Measurements from ENCODE around the gene SLC2A5. TPM values are rescaled to one million over a fixed set of nuclear protein-coding genes. Genes with fewer than 3 reads are reported as not detected.
A peak's percentile ranks its signal among the peaks of the same experiment; 100 is the strongest.

The SLC2A5 gene
- polyA plus RNA-seq, 5 donors = 0.35 to 1.2 (median 0.89) TPM

DNA sequence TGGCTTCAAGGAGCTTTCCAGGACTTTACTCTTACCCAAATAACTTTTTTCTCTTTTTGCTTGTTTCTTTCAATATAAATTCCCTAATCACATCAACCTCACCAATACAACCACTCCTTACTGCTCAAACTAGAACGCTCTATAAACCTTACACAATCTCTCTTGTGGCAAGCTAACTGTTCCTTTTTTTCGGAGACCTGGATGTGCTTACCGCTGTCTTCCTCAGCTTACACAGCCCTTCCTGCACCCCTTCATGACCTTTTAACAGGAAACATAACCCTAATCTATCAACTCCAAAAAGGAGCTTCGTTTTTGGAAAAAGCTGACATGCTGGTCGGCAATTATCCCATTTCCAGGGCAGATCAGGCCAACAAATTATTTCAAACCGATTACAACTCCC lies 24.1 kb upstream of the SLC2A5 start:
- no peak for DNase-seq

DNA sequence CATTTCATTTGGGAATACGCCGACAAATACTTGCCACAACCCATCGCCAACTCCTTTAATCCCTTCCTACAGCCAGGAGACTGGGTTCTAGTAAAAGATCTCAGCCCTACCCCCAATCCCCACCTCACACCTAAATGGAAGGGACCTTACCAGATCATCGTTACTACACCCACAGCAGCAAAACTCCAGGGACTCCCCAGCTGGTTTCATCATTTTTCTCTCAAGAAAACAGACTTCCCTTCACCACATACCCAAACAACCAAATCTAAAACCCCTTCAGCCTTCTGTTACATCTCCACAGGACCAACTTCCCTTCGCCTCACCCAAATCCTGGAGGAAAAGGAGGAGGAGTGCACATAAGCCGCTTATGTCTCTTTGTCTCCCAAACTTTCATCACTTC lies 23.7 kb upstream of the SLC2A5 start:
- no peak for DNase-seq

- peak; percentile 60 for DNase-seq
Observed at GRCh38 chr1:9088807-9089206, 19.4 kb upstream of the SLC2A5 start.

DNA sequence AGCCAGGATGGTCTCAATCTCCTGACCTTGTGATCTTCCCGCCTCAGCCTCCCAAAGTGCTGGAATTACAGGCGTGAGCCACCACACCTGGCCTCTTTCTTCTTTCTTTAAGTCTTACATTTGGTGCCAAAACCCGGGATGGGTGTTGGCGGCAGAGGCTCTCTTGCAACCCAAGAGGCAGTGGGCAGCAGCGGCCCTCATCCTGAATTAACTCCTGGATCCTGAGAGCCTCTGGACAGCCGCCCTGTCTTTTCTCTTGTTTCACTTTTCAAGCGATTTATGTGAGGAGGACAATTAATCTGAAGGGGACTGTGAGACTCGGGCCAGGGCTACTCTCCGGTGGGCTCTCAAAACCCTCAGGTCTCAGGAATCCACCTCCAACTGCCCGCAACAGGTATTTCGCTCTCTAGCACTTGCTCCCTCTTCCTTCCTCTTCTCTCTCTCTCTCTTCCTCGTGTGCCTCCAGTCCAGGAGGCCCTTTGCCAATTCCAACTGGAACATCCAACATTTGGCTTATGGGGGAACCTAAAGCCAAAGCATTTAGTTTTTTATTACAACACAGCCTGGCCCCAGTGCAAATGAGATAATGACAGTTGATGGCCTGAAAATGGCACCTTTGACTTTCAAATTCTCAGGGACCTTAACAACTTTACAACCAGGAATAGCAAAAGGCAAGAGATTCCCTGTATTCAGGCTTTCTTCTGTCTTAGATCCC lies 18.1 kb upstream of the SLC2A5 start:
- no peak for DNase-seq

DNA sequence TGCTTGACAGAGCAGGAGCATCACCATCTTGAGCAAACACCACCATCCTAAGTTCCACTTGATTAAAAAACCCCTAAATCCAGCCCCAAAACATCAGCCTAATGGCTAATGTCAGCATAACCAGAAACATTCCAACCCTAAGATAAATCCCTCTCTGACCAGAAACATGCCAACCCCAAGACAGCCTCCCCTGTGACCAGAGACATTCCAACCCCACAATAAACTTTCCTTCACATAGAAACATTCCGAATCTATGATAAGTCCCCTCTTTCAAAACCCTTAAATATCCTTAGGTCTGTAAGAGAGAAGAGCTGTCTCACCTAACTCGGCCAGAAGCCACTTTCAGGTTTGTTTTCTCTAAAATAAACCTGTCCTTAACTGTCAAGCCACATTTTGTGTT lies 17.4 kb upstream of the SLC2A5 start:
- no peak for DNase-seq

GRCh38 chr1:9086045-9086444 lies 16.6 kb upstream of the SLC2A5 start:
- no peak for DNase-seq

GRCh38 chr1:9085306-9085940 lies 16.0 kb upstream of the SLC2A5 start:
- DNase-seq = no peak

- DNase-seq = no peak
Observed at GRCh38 chr1:9084906-9085305, 15.5 kb upstream of the SLC2A5 start.

- no peak for DNase-seq
Observed at GRCh38 chr1:9081473-9081872, 12.0 kb upstream of the SLC2A5 start.

DNA sequence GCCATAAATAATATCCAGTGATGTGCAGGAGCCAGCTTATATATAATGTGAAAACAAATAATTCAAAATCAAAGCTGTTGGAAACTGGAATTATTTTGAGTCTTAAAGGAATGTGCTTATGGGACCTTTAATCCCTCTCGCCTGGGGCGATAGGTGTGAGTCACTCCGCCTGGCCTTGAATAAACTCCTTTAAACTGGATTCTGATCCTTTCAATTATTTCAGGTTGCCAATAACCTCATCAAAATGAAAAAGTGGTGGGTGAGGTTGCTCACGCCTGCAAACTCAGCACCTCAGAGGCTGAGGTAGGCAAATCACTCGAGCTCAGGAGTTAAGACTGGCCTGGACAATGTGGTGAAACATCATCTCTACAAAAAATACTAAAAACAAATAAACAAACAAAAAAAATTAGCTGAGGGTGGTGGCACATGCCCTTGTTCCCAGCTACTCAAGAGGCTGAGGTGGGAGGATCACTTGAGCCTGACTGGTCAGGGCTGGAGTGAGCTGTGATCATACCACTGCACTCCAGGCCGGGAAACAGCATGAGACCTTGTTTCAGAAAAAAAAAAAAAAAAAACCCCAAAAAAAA lies 11.4 kb upstream of the SLC2A5 start:
- DNase-seq = no peak

- DNase-seq = no peak
Observed at GRCh38 chr1:9079988-9080704, 10.7 kb upstream of the SLC2A5 start.

DNA sequence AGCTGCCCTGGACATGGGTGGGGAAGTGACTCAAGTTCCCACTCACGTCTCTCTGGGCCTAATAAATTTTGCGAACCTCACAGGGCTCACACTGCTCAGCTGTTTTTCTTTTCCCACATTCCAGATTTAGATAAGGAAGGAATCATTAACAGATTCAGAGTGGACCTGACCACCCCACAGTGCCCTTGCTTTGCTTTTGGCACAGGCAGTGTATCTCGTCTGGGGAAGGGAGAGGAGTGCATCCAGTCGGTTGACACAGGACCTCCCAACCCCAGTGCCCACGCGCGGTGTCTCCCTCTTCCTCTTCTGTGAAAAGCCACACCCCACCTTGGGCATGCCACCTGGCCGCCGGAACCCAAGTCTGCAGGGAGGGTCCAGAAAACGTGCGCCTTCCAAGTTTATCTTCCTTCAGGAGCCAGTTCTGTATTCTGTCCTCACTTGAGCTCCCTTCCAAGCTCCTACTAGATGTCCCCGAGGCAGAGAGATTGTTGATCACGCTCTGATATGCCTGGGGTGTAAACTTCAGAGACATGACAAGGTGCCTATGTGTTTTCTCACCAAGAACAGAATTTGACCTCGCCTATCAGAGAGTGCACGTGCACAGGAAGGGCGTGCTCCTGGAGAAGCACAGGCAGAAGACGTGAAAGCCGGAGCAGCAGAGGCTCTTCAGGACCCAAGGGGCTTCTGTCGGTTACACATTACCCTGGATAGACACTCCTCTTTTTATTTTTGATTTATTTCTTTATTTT lies 9.5 kb upstream of the SLC2A5 start:
- no peak for DNase-seq

- no peak for DNase-seq
Observed at GRCh38 chr1:9078015-9078751, 8.7 kb upstream of the SLC2A5 start.

- no peak for DNase-seq
Observed at GRCh38 chr1:9075022-9075421, 5.6 kb upstream of the SLC2A5 start.

DNA sequence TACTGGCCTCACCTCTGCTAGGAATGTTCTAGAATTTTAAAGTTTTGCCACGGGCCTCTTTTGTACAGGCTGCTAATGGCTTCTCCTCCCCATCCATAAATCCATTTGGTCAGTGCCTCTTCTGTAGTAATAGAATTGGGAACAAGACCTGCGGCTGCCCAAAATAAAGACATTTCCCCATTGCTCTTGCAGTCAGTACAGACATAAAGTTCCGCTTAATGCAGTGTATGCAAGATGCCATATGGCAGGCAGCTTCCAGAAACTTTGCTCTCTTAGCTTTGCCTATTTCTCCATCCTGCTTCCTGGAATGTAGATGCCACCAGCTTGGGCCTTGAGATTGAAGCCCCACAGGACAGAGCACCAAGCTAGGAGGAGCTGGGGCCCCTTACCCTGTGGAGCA lies 3.7 kb upstream of the SLC2A5 start:
- no peak for DNase-seq

DNA sequence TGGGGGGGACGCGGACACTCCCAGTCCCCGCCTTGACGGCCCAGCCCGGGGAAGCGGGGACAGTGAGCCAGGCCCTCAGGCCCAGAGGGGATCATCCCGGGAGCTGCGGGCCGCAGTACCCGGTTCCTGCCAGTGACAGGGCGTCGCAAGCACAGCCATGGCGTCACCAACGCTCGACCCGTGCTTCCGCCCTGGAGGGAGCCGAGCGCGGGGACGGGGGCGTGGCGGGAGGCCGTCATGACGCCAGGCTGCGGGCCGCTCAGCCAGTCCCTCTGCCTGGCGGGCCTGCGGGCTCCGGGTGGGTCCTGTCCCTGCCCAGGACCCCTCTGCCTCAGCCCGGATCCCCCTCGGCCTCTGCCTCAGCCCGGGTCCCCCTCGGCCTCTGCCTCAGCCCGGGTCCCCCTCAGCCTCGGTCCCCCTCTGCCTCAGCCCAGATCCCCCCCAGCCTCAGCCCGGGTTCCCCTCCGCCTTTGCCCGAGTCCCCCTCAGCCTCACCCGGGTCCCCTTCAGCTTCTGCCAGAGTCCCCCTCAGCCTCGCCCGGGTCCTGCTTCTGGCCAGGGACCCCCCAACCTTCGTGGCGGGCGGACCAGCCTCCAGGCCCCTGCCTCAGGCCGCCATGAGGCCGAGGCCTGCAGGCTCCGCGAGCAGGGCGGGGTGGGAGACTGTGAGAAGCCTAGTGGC lies 2.3 kb upstream of the SLC2A5 start:
- no peak for DNase-seq

DNA sequence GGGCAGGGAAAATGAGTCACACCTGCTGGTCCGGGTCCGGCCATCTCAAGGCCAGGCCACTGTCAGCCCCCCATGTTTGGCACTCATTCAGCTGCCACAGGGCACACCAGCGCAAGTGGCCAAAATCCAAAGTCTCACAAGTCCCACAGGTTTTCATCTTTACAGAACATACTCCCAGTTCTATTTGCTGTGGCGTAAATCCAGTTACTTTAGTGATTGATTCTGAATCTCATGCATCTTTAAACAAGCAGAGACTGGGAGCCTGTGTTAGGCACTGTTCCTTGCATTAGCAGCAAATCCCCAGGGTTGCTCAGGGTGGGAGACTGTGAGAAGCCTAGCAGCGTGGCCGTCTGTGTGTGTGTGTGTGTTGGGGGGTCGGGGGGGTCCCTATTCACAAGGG lies 1.1 kb upstream of the SLC2A5 start:
- no peak for DNase-seq

DNA sequence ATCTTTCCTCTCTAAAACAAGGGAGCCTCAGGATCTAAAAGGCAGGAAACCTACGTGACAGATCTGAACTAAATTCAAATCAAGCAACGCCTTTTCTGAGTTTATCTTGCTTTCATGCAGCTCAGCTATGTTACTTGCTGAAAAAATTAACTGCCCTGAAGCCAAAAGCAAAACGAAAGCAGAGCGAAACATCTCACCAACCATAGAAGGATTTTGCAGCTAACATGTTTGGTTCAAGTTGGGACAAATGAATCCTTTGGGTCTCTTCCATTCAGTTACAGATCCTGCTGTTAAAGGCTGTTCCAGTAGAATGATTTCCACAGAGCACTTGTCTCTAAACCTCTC lies 482 bp downstream of the SLC2A5 start:
- DNase-seq = no peak

DNA sequence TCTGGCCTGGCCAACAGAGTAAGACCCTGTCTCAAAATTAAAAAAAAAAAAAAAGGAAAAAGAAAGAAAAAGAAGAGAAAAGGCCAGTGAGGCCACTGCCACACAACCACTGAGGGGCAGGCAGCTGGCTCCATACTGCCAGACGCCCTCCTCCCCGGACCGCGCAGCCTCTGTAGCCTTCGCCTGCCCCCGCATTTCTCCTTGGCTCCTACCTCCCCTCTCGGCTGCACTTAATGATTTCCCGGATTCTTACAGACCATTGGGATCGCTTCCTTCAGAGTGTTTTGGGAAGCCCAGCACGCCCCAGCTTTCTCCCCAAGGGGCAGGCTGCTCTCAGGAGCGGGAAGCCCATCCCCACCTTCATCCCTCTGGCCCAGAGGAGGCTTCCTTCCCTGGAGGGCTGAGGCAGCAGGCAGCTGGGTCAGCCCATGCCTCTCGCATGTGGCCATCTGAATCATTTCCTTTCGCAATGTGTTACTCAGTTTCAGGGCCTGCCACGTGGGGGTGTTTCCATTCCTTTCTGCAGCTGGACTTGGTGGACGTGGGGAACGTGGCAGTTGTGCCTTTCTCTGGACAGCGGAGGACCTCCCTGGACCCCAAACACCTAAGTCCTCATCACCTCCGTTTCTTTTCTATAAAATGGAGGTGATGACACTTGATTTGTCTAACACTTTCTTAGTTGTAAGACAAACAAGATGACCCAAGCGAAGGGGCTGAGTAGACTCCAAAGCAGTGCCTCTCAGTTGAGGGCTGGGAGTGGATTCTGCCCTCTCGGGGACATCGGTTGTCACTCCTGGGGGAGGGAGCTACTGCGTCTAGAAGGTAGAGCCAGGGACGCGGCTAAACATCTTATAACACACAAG lies 2.3 kb downstream of the SLC2A5 start:
- DNase-seq = no peak

DNA sequence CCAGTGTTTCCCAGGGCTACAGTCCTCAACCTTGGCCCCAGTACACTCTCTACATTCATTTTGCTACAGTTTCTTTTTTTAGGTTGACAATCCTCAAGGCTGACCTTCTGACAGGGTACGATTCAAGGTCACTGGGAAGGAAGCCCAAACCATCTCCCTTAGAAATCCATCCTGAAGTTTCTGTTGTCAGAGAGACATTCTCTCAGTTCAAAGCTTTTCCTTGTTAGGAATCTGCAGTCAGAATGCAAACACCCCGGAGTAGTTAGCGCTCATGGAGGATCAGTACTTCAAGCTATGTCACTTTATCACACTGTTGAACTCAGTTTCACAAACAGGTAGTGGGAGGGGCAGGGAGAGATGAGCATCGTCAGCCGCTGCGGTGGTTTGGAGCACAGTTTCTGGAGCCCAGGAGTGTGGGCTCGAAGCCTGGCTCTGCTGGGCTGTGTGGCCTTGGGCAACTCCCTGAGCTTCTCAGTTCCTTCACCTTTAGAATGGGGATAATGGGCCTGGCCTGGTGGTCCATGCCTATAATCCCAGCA lies 4.2 kb downstream of the SLC2A5 start:
- no peak for DNase-seq

Data from right lung (tissue), 5 donors.